Measurements from ENCODE around the gene ZNF70. TPM values are rescaled to one million over a fixed set of nuclear protein-coding genes. Genes with fewer than 3 reads are reported as not detected.

ZNF70 gene
- 4.4 and 5.3 TPM in 2 replicates for total RNA-seq

DNA sequence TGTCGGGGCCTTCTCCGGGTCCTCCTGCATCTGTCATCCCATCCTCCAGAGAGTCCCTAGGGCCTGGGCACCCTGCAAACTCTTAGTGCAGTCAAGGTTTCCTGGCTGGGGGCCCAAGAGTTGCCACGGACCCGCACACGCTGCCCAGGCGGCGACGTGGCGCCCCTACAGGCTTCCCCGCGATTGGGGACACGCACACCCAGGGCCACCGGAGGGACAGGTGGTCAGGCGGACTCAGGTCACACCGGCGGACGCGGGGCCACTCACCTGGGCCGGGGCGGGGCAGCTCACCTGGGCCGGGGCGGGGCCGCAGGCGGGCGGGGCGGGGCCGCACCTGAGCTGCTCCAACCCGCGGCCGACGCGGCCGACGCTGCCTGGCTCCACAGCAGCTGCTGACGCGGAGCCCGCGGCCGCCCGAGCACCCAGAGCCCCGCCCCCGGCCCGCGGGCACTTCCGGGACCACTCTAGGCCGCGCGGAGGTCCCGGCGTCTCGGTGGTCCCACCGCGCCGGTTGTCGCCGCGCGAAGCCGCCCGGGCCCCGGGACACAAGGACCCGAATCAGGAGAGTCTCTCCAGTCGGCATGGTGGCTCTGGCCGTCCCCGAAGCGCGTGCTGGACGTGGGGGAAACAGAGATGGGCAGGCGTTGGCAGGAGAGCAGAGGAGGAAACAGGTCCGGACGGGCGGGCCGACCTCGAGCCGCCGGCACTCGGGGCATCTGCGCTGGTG, at the start of gene ZNF70:
TSS of gene ZNF70 (minus strand) at position 399 of the 727 bp plus-strand sequence. CDS start 5,972 bp downstream, outside the sequence.

GRCh38 chr22:23786752-23787599, 36.1 kb upstream of the ZNF70 start, which contains the start of gene SMARCB1:
Gene SMARCB1, plus strand, starts transcription at chr22:23786966. Its CDS starts 204 bp downstream, at chr22:23787170.

GRCh38 chr22:23772649-23773473, 21.9 kb upstream of the ZNF70 start, which contains the start of gene MMP11:
Gene MMP11, plus strand, starts transcription at chr22:23772849. Its CDS starts 22 bp downstream, at chr22:23772871.

GRCh38 chr22:23767673-23768548, 17.0 kb upstream of the ZNF70 start, which contains the start of gene CHCHD10:
Gene CHCHD10, minus strand, starts transcription at chr22:23767972. Its CDS starts 98 bp downstream, at chr22:23767874.

DNA sequence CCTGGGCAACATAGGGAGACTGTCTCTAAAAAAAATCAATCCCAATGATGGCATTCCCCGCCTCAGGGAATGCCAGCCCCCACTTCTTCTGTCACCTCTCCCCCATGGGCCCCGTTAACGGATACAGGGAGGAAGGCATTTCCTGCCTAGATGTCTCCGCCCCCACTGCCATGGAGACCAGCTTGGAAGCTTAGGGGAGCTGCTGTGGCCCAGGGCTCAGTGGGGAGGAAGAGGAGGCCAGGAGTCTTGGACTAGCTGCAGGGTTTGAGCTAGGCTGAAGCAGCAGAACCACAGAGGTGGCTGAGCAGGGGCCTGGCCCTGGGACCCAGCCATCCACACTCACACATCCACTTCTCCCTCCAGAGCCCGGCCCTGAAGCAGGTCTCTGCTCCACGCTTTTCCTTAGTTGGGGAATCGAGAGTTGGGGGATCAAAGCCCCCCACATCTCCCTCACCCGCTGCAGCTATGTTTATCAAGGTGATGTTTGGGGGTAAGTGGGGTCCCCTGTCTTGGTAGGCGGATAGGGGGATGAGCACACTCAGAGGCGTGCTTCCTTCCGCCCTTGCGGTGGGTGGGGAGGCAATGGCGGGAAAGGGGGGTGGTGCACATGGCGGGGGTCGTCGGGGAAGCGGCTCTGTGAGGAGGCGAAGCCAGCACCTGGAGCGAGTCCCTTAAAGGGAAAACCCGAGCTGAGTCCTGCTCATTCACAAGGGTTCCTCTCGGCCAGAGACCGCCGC, 12.1 kb upstream of the ZNF70 start, which contains the start of gene C22orf15:
TSS of gene C22orf15 (plus strand) at position 149 of the 737 bp plus-strand sequence. CDS start at position 466, 317 bp downstream.

GRCh38 chr22:23754220-23754919, 3.5 kb upstream of the ZNF70 start, which contains the start of gene VPREB3:
Gene VPREB3, minus strand, starts transcription at chr22:23754425. Its CDS starts 62 bp downstream, at chr22:23754363.

DNA sequence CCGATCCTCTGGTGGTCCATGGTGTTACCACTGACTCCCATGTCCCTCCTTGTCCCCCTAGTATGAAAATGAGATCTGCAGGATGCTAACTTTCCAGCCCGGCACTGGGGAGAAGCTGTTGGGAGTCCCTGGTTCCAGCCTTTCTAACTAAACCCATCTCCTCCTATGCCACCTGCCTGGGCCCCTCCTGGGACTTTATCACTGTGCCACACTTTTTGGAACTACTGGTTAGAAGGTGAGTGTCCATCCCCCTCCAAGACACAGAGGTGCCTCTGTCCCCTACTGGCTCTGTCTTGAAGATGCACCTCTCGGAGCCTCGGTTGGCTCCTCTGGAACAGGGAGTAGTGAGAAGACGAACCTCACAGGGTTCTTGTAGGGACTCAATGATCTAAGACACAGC, 60.2 kb downstream of the ZNF70 start, which contains the start of gene RGL4:
TSS of gene RGL4 (plus strand) at position 301 of the 400 bp plus-strand sequence. CDS start 1,018 bp downstream, outside the sequence.

Other genes starting within 250 kb of the ZNF70 start
- not detected in 2 replicates for gene IGLL1, start 170.8 kb downstream of the ZNF70 start, total RNA-seq
- gene DRICH1, start 118.8 kb downstream of the ZNF70 start, total RNA-seq = not detected in 2 replicates
- not detected in 2 replicates for gene RGL4, start 60.1 kb downstream of the ZNF70 start, total RNA-seq
- not detected in 2 replicates for gene VPREB3, start 3.3 kb upstream of the ZNF70 start, total RNA-seq
- gene C22orf15, start 11.9 kb upstream of the ZNF70 start, total RNA-seq = not detected in 2 replicates
- 0.29 TPM in 1 of 2 replicates, not detected in the other for gene CHCHD10, start 16.9 kb upstream of the ZNF70 start, total RNA-seq
- 6.2 and 8.5 TPM in 2 replicates for gene MMP11, start 21.7 kb upstream of the ZNF70 start, total RNA-seq
- gene SMARCB1, start 35.9 kb upstream of the ZNF70 start, total RNA-seq = 60.0 and 71.9 TPM in 2 replicates
- 0.06 TPM in 1 of 2 replicates, not detected in the other for gene DERL3, start 87.9 kb upstream of the ZNF70 start, total RNA-seq
- 5.2 and 5.3 TPM in 2 replicates for gene SLC2A11, start 106.8 kb upstream of the ZNF70 start, total RNA-seq
- gene MIF, start 143.3 kb upstream of the ZNF70 start, total RNA-seq = 800 and 820 TPM in 2 replicates
- gene GSTT2B, start 210.1 kb upstream of the ZNF70 start, total RNA-seq = 1.4 and 1.8 TPM in 2 replicates
- 0.87 TPM in 1 of 2 replicates, not detected in the other for gene DDTL, start 215.8 kb upstream of the ZNF70 start, total RNA-seq
- gene DDT, start 223.3 kb upstream of the ZNF70 start, total RNA-seq = 126 and 128 TPM in 2 replicates
- gene GSTT2, start 229.0 kb upstream of the ZNF70 start, total RNA-seq = not detected in 2 replicates